Stimulated activated CD8-positive, alpha-beta memory T cell treated with anti-CD3 and anti-CD28 coated beads, Interleukin-7, amount 100 ng/mL, for 1 hour (primary cell): Measurements from ENCODE around the gene C2orf81.
"Not testable (repeated sequence)": the region's sequence is repeated elsewhere in the genome, so short reads cannot be mapped to it uniquely, and the experiment has no call there.

Source experiments
- DNase-seq, 2 donors: peaks; one replicate each; pipeline ENCODE4 v3.0.0-alpha.2; 2020; ENCODE audit warnings: low read depth in 2 of 2

The C2orf81 gene

GRCh38 chr2:74442483-74443297, 21.3 kb upstream of the C2orf81 start:
- not testable (repeated sequence) for DNase-seq

GRCh38 chr2:74441690-74442482, 20.5 kb upstream of the C2orf81 start, which contains the start of gene RTKN:
Gene RTKN, minus strand, starts transcription at chr2:74441937. Its CDS starts 121 bp downstream, at chr2:74441816.
- no peak for DNase-seq

GRCh38 chr2:74441170-74441689, 19.8 kb upstream of the C2orf81 start:
- DNase-seq: no peak

GRCh38 chr2:74440378-74441169, 19.2 kb upstream of the C2orf81 start:
- peak in 1 of 2 donors; percentile 19 for DNase-seq

- DNase-seq: no peak
Measured at GRCh38 chr2:74439803-74440377, 18.5 kb upstream of the C2orf81 start.

GRCh38 chr2:74439373-74439772, 18.0 kb upstream of the C2orf81 start:
- DNase-seq: no peak

GRCh38 chr2:74438248-74438647, 16.8 kb upstream of the C2orf81 start:
- no peak for DNase-seq

GRCh38 chr2:74436848-74437695, 15.7 kb upstream of the C2orf81 start:
- no peak for DNase-seq

GRCh38 chr2:74436111-74436805, 14.8 kb upstream of the C2orf81 start:
- no peak for DNase-seq

GRCh38 chr2:74430502-74430901, 9.1 kb upstream of the C2orf81 start:
- no peak for DNase-seq

GRCh38 chr2:74429487-74430451, 8.3 kb upstream of the C2orf81 start:
- DNase-seq: no peak

GRCh38 chr2:74428675-74429074, 7.3 kb upstream of the C2orf81 start:
- no peak for DNase-seq

- no peak for DNase-seq
Measured at GRCh38 chr2:74427551-74427950, 6.1 kb upstream of the C2orf81 start.

- no peak for DNase-seq
Measured at GRCh38 chr2:74426181-74426758, 4.9 kb upstream of the C2orf81 start.

GRCh38 chr2:74425523-74425922, 4.1 kb upstream of the C2orf81 start:
- no peak for DNase-seq

- DNase-seq: no peak
Measured at GRCh38 chr2:74424995-74425406, 3.6 kb upstream of the C2orf81 start.

- DNase-seq: no peak
Measured at GRCh38 chr2:74424139-74424992, 2.9 kb upstream of the C2orf81 start.
